ENCODE results near the gene C1QL2.

The C1QL2 gene

DNA sequence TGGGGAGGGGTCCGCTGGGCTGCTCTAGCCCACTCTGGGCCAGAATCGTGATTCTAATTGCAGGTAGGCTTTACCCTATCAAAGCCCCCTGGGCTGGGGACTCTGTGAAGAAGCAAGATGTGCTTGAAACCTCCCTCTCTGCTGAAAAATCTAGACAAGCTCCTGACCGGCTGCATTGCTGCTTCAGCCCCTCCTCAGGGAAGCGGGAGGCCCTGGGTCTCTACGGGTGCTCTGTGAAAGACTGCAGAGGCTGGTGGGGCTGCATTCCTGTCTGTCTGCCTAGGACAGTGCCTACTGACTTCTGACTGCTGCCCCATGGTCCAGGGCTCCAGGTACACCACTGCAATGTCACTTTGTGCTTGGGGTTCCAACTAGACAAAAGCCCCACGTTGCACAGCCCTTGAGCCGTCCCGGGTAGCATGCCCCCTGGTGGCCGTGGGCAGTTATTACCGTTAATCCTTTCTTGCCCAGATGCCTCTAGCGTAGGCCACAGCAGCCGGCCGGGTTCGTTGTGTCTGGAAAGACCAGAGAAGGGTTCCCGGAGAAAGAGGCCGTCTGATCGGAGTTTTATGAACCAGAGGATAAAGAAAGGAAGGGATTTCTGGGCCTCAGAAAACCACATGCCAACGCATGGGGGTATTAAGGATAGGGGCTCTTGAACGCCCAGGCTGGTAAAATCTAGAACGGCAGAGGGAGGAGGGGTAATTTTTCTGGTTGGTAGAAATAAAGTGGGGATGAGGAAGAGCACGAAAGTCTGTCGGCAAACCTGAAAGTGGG, 15.9 kb upstream of the C1QL2 start:
- FAIRE-seq (peak; percentile 73), DNase-seq (ENCODE audit: insufficient read length, low spot score) (peak; percentile 66)
- TF ChIP-seq POLR2AphosphoS5 (IDR thresholded peaks at IDR 0.05; ENCODE audit: low read depth, low read length): no peak
- TF ChIP-seq POLR2A (IDR thresholded peaks at IDR 0.05; ENCODE audit: low read depth, low read length): no peak
- TF ChIP-seq PAX5 (IDR thresholded peaks at IDR 0.05; ENCODE audit: insufficient read depth, low read length, severe bottlenecking): no peak
- TF ChIP-seq POU2F2 (IDR thresholded peaks at IDR 0.05; ENCODE audit: low read depth, low read length): no peak
- no peak for TF ChIP-seq TAF1 (IDR thresholded peaks at IDR 0.05; ENCODE audit: low read depth, low read length)

DNA sequence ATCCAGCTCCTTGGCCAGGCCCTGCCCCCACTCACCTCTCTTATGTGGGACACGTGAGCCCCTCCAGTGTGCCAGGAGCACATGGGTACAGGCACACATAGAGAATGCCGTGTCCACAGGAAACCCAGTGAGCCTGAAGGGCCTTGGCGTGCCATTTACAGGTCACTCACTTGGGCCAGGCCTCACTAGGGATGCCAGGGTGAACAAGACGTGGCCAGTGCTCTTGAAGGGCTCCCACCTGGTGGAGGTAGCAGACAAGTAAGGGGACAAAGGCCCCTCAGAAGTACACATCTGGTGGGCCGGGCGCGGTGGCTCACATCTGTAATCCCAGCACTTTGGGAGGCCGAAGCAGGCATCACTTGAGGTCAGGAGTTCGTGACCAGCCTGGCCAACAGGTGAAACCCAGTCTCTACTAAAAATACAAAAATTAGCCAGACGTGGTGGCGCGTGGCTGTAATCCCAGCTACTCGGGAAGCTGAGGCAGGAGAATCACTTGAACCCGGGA, 15.1 kb upstream of the C1QL2 start:
- no peak for FAIRE-seq
- DNase-seq (ENCODE audit: insufficient read length, low spot score): no peak
- TF ChIP-seq POLR2AphosphoS5 (IDR thresholded peaks at IDR 0.05; ENCODE audit: low read depth, low read length) (no peak), SPI1 (IDR thresholded peaks at IDR 0.05; ENCODE audit: low read depth, low read length) (no peak), PAX5 (IDR thresholded peaks at IDR 0.05; ENCODE audit: insufficient read depth, low read length, severe bottlenecking) (no peak), POLR2A (IDR thresholded peaks at IDR 0.05; ENCODE audit: low read depth, low read length) (no peak), POU2F2 (IDR thresholded peaks at IDR 0.05; ENCODE audit: low read depth, low read length) (no peak), TAF1 (IDR thresholded peaks at IDR 0.05; ENCODE audit: low read depth, low read length) (no peak)

DNA sequence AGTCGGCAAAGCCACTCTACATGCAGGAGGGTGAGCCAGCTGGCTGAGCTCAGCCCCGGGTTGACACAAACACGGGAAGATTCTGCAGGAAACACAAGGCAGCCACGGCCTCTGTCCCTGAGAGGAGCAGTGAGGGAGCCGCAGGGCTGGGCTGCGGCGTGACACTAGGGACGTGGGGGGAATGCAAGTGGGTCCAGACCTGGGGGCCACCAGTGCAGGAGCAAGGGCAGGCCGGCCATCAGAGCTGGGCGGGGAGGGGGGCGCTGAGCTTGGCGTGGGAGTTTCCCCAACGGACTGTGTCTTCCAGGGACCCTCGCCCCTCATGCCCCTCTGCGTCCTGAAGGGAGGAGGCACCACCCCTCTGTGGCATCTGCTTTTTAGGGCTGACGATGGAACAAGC, 12.0 kb upstream of the C1QL2 start:
- DNase-seq (ENCODE audit: insufficient read length, low spot score): no peak
- FAIRE-seq: no peak
- TF ChIP-seq TAF1 (IDR thresholded peaks at IDR 0.05; ENCODE audit: low read depth, low read length): no peak
- no peak for TF ChIP-seq POLR2AphosphoS5 (IDR thresholded peaks at IDR 0.05; ENCODE audit: low read depth, low read length)
- TF ChIP-seq PAX5 (IDR thresholded peaks at IDR 0.05; ENCODE audit: insufficient read depth, low read length, severe bottlenecking): no peak
- TF ChIP-seq SPI1 (IDR thresholded peaks at IDR 0.05; ENCODE audit: low read depth, low read length): no peak
- no peak for TF ChIP-seq POU2F2 (IDR thresholded peaks at IDR 0.05; ENCODE audit: low read depth, low read length)
- no peak for TF ChIP-seq POLR2A (IDR thresholded peaks at IDR 0.05; ENCODE audit: low read depth, low read length)

DNA sequence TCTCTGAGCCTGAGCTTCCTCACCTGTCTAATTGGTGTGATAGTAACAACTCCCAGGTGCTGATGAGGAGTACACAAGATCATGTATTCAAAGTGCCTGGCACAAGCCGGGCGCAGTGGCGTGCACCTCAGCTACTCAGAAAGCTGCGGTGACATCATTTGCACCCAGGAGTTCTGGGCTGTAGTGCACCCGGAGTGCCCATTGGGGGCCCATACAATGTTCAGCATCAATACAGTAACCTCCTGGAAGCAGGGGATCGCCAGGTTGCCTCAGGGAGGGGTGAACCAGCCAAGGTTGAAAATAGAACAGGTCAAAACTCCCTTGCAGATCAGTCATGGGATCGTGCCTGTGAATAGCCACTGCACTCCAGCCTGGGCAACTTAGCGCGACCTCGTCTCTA, 11.2 kb upstream of the C1QL2 start:
- TF ChIP-seq POU2F2 (IDR thresholded peaks at IDR 0.05; ENCODE audit: low read depth, low read length): no peak
- no peak for TF ChIP-seq SPI1 (IDR thresholded peaks at IDR 0.05; ENCODE audit: low read depth, low read length)
- TF ChIP-seq POLR2AphosphoS5 (IDR thresholded peaks at IDR 0.05; ENCODE audit: low read depth, low read length): no peak
- TF ChIP-seq PAX5 (IDR thresholded peaks at IDR 0.05; ENCODE audit: insufficient read depth, low read length, severe bottlenecking): no peak
- TF ChIP-seq POLR2A (IDR thresholded peaks at IDR 0.05; ENCODE audit: low read depth, low read length): no peak
- TF ChIP-seq TAF1 (IDR thresholded peaks at IDR 0.05; ENCODE audit: low read depth, low read length): no peak
- FAIRE-seq: no peak
- no peak for DNase-seq (ENCODE audit: insufficient read length, low spot score)

DNA sequence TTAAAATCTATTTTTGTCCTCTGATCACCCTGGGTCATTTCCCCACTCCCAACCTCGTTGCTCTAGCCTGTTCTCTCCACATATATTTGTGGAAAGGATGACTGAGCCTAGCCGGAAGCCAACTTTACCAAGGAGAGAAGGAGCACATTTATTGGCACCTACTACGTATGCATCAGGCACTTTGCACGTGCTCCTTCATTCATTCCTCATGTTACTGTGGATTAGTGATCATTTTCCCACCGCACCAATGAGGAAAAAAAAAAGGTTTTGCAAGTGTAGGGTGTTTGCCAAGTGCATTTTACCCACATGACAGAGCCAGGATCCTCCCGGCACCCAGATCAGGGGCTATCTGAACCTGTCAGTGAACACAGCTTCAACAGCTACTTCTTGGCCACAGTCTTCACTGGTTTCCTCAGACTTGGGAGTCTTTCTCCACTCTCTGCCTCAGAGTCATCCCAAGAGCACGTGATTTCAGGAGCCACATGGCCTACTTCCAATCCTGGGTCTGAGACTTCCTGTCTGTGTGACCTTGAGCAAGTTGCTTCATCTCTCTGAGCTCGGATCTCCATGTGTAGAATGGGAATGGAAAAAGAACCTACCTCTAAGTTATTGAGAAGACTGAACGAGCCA, 1.9 kb upstream of the C1QL2 start:
- TF ChIP-seq POLR2AphosphoS5 (IDR thresholded peaks at IDR 0.05; ENCODE audit: low read depth, low read length) (no peak), TAF1 (IDR thresholded peaks at IDR 0.05; ENCODE audit: low read depth, low read length) (no peak)
- DNase-seq (ENCODE audit: insufficient read length, low spot score) (no peak), FAIRE-seq (no peak)

GRCh38 chr2:119157850-119158511, 570 bp downstream of the C1QL2 start:
- FAIRE-seq (no peak), DNase-seq (ENCODE audit: insufficient read length, low spot score) (no peak)
- no peak for TF ChIP-seq TAF1 (IDR thresholded peaks at IDR 0.05; ENCODE audit: low read depth, low read length)
- TF ChIP-seq POU2F2 (IDR thresholded peaks at IDR 0.05; ENCODE audit: low read depth, low read length): no peak
- TF ChIP-seq POLR2AphosphoS5 (IDR thresholded peaks at IDR 0.05; ENCODE audit: low read depth, low read length): no peak
- no peak for TF ChIP-seq SPI1 (IDR thresholded peaks at IDR 0.05; ENCODE audit: low read depth, low read length)
- TF ChIP-seq POLR2A (IDR thresholded peaks at IDR 0.05; ENCODE audit: low read depth, low read length): no peak
- no peak for TF ChIP-seq PAX5 (IDR thresholded peaks at IDR 0.05; ENCODE audit: insufficient read depth, low read length, severe bottlenecking)

- FAIRE-seq (no peak), DNase-seq (ENCODE audit: insufficient read length, low spot score) (no peak)
- TF ChIP-seq SPI1 (IDR thresholded peaks at IDR 0.05; ENCODE audit: low read depth, low read length): no peak
- TF ChIP-seq TAF1 (IDR thresholded peaks at IDR 0.05; ENCODE audit: low read depth, low read length): no peak
- no peak for TF ChIP-seq PAX5 (IDR thresholded peaks at IDR 0.05; ENCODE audit: insufficient read depth, low read length, severe bottlenecking)
- no peak for TF ChIP-seq POLR2AphosphoS5 (IDR thresholded peaks at IDR 0.05; ENCODE audit: low read depth, low read length)
- TF ChIP-seq POU2F2 (IDR thresholded peaks at IDR 0.05; ENCODE audit: low read depth, low read length): no peak
- no peak for TF ChIP-seq POLR2A (IDR thresholded peaks at IDR 0.05; ENCODE audit: low read depth, low read length)
Measured at GRCh38 chr2:119156891-119157773, 1.4 kb downstream of the C1QL2 start.

GRCh38 chr2:119156105-119156890, 2.3 kb downstream of the C1QL2 start:
- TF ChIP-seq PAX5 (IDR thresholded peaks at IDR 0.05; ENCODE audit: insufficient read depth, low read length, severe bottlenecking) (no peak), POLR2A (IDR thresholded peaks at IDR 0.05; ENCODE audit: low read depth, low read length) (no peak), POLR2AphosphoS5 (IDR thresholded peaks at IDR 0.05; ENCODE audit: low read depth, low read length) (no peak), TAF1 (IDR thresholded peaks at IDR 0.05; ENCODE audit: low read depth, low read length) (no peak), POU2F2 (IDR thresholded peaks at IDR 0.05; ENCODE audit: low read depth, low read length) (no peak), SPI1 (IDR thresholded peaks at IDR 0.05; ENCODE audit: low read depth, low read length) (no peak)
- FAIRE-seq (no peak), DNase-seq (ENCODE audit: insufficient read length, low spot score) (no peak)

All from GM12891 (cell line).